Vagina (tissue), 2 donors: ENCODE data around the gene GSK3A. TPM values are rescaled to one million over a fixed set of nuclear protein-coding genes. Genes with fewer than 3 reads are reported as not detected.

Experiments used
- DNase-seq, 2 donors: peaks; one replicate each; pipeline ENCODE4 v3.0.0-alpha.2; 2017; ENCODE audit errors: extremely low spot score in 2 of 2
- H3K27ac ChIP-seq: fragments of 200-600 bp; sonication (generic); one replicate; pipeline ENCODE4 v1.5.1; 2019
- H3K27me3 ChIP-seq: fragments of 200-600 bp; sonication (generic); one replicate; pipeline ENCODE4 v1.5.1; 2019
- H3K36me3 ChIP-seq, 2 donors: fragments of 200-600 bp; sonication (generic); one replicate each; pipeline ENCODE4 v1.5.1; 2017 to 2019
- H3K4me1 ChIP-seq: fragments of 200-600 bp; sonication (generic); one replicate; pipeline ENCODE4 v1.5.1; 2019
- H3K4me3 ChIP-seq, 2 donors: fragments of 200-600 bp; sonication (generic); 1 replicate in 1 of 2; 2 replicates in 1 of 2; pipeline ENCODE4 v1.5.1; 2016 to 2019
- H3K9me3 ChIP-seq: fragments of 200-600 bp; sonication (generic); one replicate; pipeline ENCODE4 v1.5.1; 2019
- CTCF ChIP-seq, 3 experiments: fragments of 450-650 bp in 2 of 3; fragments of 200-600 bp in 1 of 3; sonication (generic) in 1 of 3; IDR thresholded peaks; one replicate each; pipeline ENCODE4 v1.5.1; 2017 to 2019; ENCODE audit warnings: antibody characterized with exemption in 3 of 3, mild to moderate bottlenecking in 2 of 3, moderate library complexity in 2 of 3
- POLR2A ChIP-seq, 2 donors: fragments of 450-650 bp; IDR thresholded peaks; one replicate each; pipeline ENCODE4 v1.6.1; 2017; ENCODE audit warnings: antibody characterized with exemption in 2 of 2, mild to moderate bottlenecking in 2 of 2, moderate library complexity in 2 of 2
- POLR2AphosphoS5 ChIP-seq, 2 donors: sonication (generic); formaldehyde crosslinking; IDR thresholded peaks; one replicate each; pipeline ENCODE4 v1.9.0; 2017; ENCODE audit warnings: antibody characterized with exemption in 2 of 2, mild to moderate bottlenecking in 2 of 2, low read depth in 1 of 2; ENCODE audit not compliant: insufficient read depth in 1 of 2
- intact Hi-C: fragments of 100-400 bp; cut with DNase I; formaldehyde crosslinking; loops from one replicate; pipeline ENCODE4 v1.15.1; 2023
- total RNA-seq: library from RNA; depleted of rRNA; stranded (reverse); fragments of >200 nt; gene quantifications from one replicate; pipeline ENCODE4 v1.2.3, GENCODE V29; 2016

Gene GSK3A
- total RNA-seq, 1 donor from 2014 or later, result 21.1 TPM

GRCh38 chr19:42245231-42245630 lies 2.8 kb upstream of the GSK3A start:
- peaks cover 52% of the 10 kb centered on the region for H3K4me1 ChIP-seq
- peak overlapping the region in 1 of 2 donors; percentile 63 for H3K4me3 ChIP-seq
- TF ChIP-seq POLR2AphosphoS5 (IDR thresholded peaks at IDR 0.05; ENCODE audit: insufficient read depth in 1 of 2, low read depth in 1 of 2) (no peak), CTCF (IDR thresholded peaks at IDR 0.05) (no peak), POLR2A (IDR thresholded peaks at IDR 0.05) (no peak)
- DNase-seq, result no peak
- H3K36me3 ChIP-seq, result peaks cover 0 to 17% of the 10 kb centered on the region in 2 donors
- no peaks in the 10 kb centered on the region for H3K9me3 ChIP-seq
- peak overlapping the region; percentile 87 for H3K27ac ChIP-seq
- H3K27me3 ChIP-seq, result no peaks in the 10 kb centered on the region
- intact Hi-C loops, result no loop called here

- H3K4me3 ChIP-seq, result peak overlapping the region; percentile 63 to 89
- no peaks in the 10 kb centered on the region for H3K9me3 ChIP-seq
- intact Hi-C loops, result no loop called here
- TF ChIP-seq POLR2A (IDR thresholded peaks at IDR 0.05) (peak in 1 of 2 donors; percentile 42), CTCF (IDR thresholded peaks at IDR 0.05) (peak; percentile 47 to 83 (median 68)), POLR2AphosphoS5 (IDR thresholded peaks at IDR 0.05; ENCODE audit: insufficient read depth in 1 of 2, low read depth in 1 of 2) (peak; percentile 91 to 100)
- H3K27ac ChIP-seq, result peak overlapping the region; percentile 87
- DNase-seq, result peak in 1 of 2 donors; percentile 97
- peaks cover 0 to 14% of the 10 kb centered on the region in 2 donors for H3K36me3 ChIP-seq
- H3K4me1 ChIP-seq, result peaks cover 54% of the 10 kb centered on the region
- H3K27me3 ChIP-seq, result no peaks in the 10 kb centered on the region
Measured at GRCh38 chr19:42244347-42245220, 2.2 kb upstream of the GSK3A start.

GRCh38 chr19:42242069-42242511 lies 312 bp downstream of the GSK3A start:
- DNase-seq, result no peak

GRCh38 chr19:42241279-42241678 lies 1.1 kb downstream of the GSK3A start:
- DNase-seq, result no peak
- H3K36me3 ChIP-seq, result peaks cover 0 to 12% of the 10 kb centered on the region in 2 donors
- H3K4me3 ChIP-seq, result peak overlapping the region; percentile 63 to 89
- H3K4me1 ChIP-seq, result peaks cover 49% of the 10 kb centered on the region
- intact Hi-C loops, result no loop called here
- no peaks in the 10 kb centered on the region for H3K27me3 ChIP-seq
- TF ChIP-seq POLR2A (IDR thresholded peaks at IDR 0.05) (no peak), CTCF (IDR thresholded peaks at IDR 0.05) (no peak), POLR2AphosphoS5 (IDR thresholded peaks at IDR 0.05; ENCODE audit: insufficient read depth in 1 of 2, low read depth in 1 of 2) (no peak)
- no peaks in the 10 kb centered on the region for H3K9me3 ChIP-seq
- H3K27ac ChIP-seq, result peak overlapping the region; percentile 85

More at GRCh38 chr19:42242069-42242511, 312 bp downstream of the GSK3A start:
- H3K36me3 ChIP-seq, result peaks cover 0 to 4% of the 10 kb centered on the region in 2 donors
- H3K27me3 ChIP-seq, result no peaks in the 10 kb centered on the region
- no peaks in the 10 kb centered on the region for H3K9me3 ChIP-seq
- peak overlapping the region; percentile 85 for H3K27ac ChIP-seq
- TF ChIP-seq CTCF (IDR thresholded peaks at IDR 0.05), result no peak
- TF ChIP-seq POLR2A (IDR thresholded peaks at IDR 0.05), result no peak
- TF ChIP-seq POLR2AphosphoS5 (IDR thresholded peaks at IDR 0.05; ENCODE audit: insufficient read depth in 1 of 2, low read depth in 1 of 2), result no peak
- peak overlapping the region; percentile 63 to 89 for H3K4me3 ChIP-seq
- peaks cover 55% of the 10 kb centered on the region for H3K4me1 ChIP-seq
- intact Hi-C loops, result loop anchor here (1.0 kb wide), 1 partner anchor 83 kb away; the partner anchor contains the start of gene MEGF8
